H7 (cell line): ENCODE measurements around the gene ADAMTS15. TPM values are rescaled to one million over a fixed set of nuclear protein-coding genes. Genes with fewer than 3 reads are reported as not detected.
A peak's percentile ranks its signal among the peaks of the same experiment; 100 is the strongest.
"Not testable (repeated sequence)": the region's sequence is repeated elsewhere in the genome, so short reads cannot be mapped to it uniquely, and the experiment has no call there.

ENCODE experiments used
- DNase-seq: peaks from one replicate; pipeline ENCODE4 v3.0.0; 2012
- H3K27me3 ChIP-seq: 2 replicates; pipeline ENCODE4 v1.6.0; 2011; ENCODE audit warnings: mild to moderate bottlenecking, low read length; ENCODE audit not compliant: control insufficient read depth, insufficient read depth
- H3K36me3 ChIP-seq: replicated peaks from 2 replicates; pipeline ENCODE4 v1.5.1; 2011; ENCODE audit warnings: low read length; ENCODE audit not compliant: control insufficient read depth, insufficient read depth
- H3K4me3 ChIP-seq: 2 replicates; pipeline ENCODE4 v1.5.1; 2011; ENCODE audit warnings: low read depth, mild to moderate bottlenecking, control low read depth, low read length, moderate library complexity; ENCODE audit not compliant: insufficient read depth
- total RNA-seq: library from RNA; depleted of rRNA; stranded (reverse); fragments of >200 nt; shearing (Covaris generic); gene quantifications from 2 replicates; pipeline ENCODE4 v1.2.3, GENCODE V29; 2014

The ADAMTS15 gene
- total RNA-seq, 1 experiment from 2014 or later = 1.1 TPM

DNA sequence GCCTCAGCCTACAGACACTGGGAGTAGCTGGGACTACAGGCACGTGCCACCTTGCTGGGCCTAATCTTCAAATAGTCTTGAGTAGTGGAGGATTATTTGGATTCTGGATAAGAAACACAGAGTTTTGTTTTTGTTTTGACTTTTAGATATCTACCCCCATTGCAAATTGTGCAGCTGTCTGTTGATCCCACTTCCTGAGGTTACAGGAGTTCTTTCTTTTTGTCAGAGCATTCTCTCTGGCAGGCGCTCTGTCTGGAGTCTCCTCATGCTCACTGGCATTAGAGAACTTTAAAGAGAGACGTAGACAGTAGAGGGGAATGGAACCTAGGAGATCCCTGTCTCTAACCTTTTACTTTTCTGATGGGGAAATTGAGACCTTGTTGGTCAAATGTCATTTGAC lies 12.3 kb upstream of the ADAMTS15 start:
- H3K27me3 ChIP-seq = no peaks in the 10 kb centered on the region
- no peak overlapping the region for H3K4me3 ChIP-seq
- DNase-seq = no peak
- H3K36me3 ChIP-seq = no peaks in the 10 kb centered on the region

DNA sequence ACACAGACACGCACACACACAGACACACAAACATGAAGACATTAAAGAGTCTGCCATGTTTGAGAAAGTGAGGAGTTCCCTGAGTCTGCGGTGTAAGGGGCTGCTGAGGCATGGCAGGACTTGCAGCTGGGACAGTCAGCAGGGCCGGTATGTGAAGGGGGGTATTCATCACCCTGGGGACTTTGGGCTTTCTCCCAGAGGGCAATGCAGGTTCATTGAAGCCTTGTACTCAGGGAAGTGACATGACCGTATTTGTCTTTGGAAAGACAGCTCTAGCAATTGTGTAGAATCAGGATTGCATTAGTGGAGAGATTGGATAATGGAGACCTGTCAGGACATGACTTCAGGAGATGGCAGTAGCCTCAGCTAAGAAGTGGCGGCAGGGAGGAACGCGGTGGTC lies 10.6 kb upstream of the ADAMTS15 start:
- H3K36me3 ChIP-seq = no peaks in the 10 kb centered on the region
- H3K4me3 ChIP-seq = no peak overlapping the region
- H3K27me3 ChIP-seq = no peaks in the 10 kb centered on the region
- DNase-seq = no peak

- H3K4me3 ChIP-seq, DNase-seq, H3K36me3 ChIP-seq, H3K27me3 ChIP-seq: not testable (repeated sequence)
Measured at GRCh38 chr11:130438401-130439159, 9.9 kb upstream of the ADAMTS15 start.

DNA sequence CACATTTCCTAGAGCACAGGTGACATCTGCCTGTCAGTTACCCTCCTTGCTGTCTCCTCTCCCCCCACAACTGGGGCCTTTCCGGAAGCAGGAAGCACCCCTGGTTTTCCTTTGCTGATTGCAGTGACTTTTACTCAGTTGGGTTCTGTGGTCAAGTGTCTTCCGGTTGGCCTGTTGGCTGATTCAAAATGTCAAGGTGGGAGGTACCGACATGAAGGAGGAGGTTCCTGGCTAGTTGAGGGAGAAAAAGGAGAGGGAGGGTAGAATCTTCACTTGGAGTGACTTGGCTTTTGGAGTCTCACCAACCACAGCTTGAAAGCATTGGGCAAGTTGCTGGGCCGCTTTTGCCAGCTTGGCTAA lies 9.3 kb upstream of the ADAMTS15 start:
- DNase-seq = no peak
- no peak overlapping the region for H3K4me3 ChIP-seq
- no peaks in the 10 kb centered on the region; the same call in 1 of the 2 replicates for H3K27me3 ChIP-seq
- H3K36me3 ChIP-seq = no peaks in the 10 kb centered on the region

GRCh38 chr11:130439876-130440275 lies 8.6 kb upstream of the ADAMTS15 start:
- no peak for DNase-seq
- Histone ChIP-seq H3K27me3 (no peaks in the 10 kb centered on the region; the same call in 1 of the 2 replicates), H3K36me3 (no peaks in the 10 kb centered on the region), H3K4me3 (no peak overlapping the region)

- Histone ChIP-seq H3K36me3 (no peaks in the 10 kb centered on the region), H3K27me3 (peaks cover 5% of the 10 kb centered on the region; the same call in 1 of the 2 replicates), H3K4me3 (no peak overlapping the region)
- no peak for DNase-seq
Measured at GRCh38 chr11:130441719-130442118, 6.7 kb upstream of the ADAMTS15 start.

- H3K27me3 ChIP-seq = peaks cover 8% of the 10 kb centered on the region; the same call in 1 of the 2 replicates
- no peak for DNase-seq
Measured at GRCh38 chr11:130442737-130443136, 5.7 kb upstream of the ADAMTS15 start.

GRCh38 chr11:130445788-130446187 lies 2.7 kb upstream of the ADAMTS15 start:
- Histone ChIP-seq H3K36me3 (no peaks in the 10 kb centered on the region), H3K4me3 (no peak overlapping the region), H3K27me3 (peaks cover 29% of the 10 kb centered on the region)
- no peak for DNase-seq

More at GRCh38 chr11:130442737-130443136, 5.7 kb upstream of the ADAMTS15 start:
- Histone ChIP-seq H3K4me3 (no peak overlapping the region), H3K36me3 (no peaks in the 10 kb centered on the region)

GRCh38 chr11:130448039-130448415 lies 418 bp upstream of the ADAMTS15 start:
- H3K36me3 ChIP-seq = no peaks in the 10 kb centered on the region
- DNase-seq = no peak
- peaks cover 41% of the 10 kb centered on the region for H3K27me3 ChIP-seq
- peak overlapping the region; percentile 56 for H3K4me3 ChIP-seq

GRCh38 chr11:130449310-130449990 lies 1.0 kb downstream of the ADAMTS15 start:
- DNase-seq = peak; percentile 83
- Histone ChIP-seq H3K36me3 (no peaks in the 10 kb centered on the region), H3K4me3 (peak overlapping the region; percentile 56), H3K27me3 (peaks cover 45% of the 10 kb centered on the region)

GRCh38 chr11:130449996-130450769 lies 1.7 kb downstream of the ADAMTS15 start:
- DNase-seq = peak; percentile 93
- Histone ChIP-seq H3K27me3 (peaks cover 45% of the 10 kb centered on the region), H3K36me3 (no peaks in the 10 kb centered on the region), H3K4me3 (peak overlapping the region; percentile 56)

GRCh38 chr11:130451231-130452019 lies 3.0 kb downstream of the ADAMTS15 start:
- peaks cover 45% of the 10 kb centered on the region for H3K27me3 ChIP-seq
- DNase-seq = no peak
- no peak overlapping the region for H3K4me3 ChIP-seq

DNA sequence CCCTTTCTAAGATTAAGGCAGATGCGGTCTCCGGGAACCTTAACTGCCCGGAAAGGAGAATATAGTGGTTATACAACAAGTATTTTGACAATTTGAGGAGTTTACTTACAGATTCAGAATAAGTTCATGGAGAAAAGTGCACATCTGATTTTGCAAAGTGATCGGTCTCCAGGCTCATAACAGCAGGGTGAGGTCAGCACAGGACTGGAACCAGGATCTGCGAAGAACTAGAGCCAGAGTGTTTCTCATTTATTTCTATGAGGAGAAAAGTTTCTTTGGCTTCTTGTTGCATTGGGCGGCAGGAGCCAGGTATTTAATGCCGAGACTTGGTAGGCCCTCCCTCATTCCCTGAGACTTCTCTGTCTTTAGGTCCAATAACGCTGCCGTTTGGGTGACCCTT lies 3.7 kb downstream of the ADAMTS15 start:
- no peak overlapping the region for H3K4me3 ChIP-seq
- DNase-seq = no peak
- no peaks in the 10 kb centered on the region for H3K36me3 ChIP-seq
- peaks cover 40% of the 10 kb centered on the region for H3K27me3 ChIP-seq

More at GRCh38 chr11:130451231-130452019, 3.0 kb downstream of the ADAMTS15 start:
- no peaks in the 10 kb centered on the region for H3K36me3 ChIP-seq

GRCh38 chr11:130452940-130453339 lies 4.5 kb downstream of the ADAMTS15 start:
- Histone ChIP-seq H3K27me3 (peaks cover 40% of the 10 kb centered on the region), H3K36me3 (no peaks in the 10 kb centered on the region), H3K4me3 (no peak overlapping the region)
- DNase-seq = peak; percentile 56
